Measurements from ENCODE around the gene ATF6.

ATF6 gene

DNA sequence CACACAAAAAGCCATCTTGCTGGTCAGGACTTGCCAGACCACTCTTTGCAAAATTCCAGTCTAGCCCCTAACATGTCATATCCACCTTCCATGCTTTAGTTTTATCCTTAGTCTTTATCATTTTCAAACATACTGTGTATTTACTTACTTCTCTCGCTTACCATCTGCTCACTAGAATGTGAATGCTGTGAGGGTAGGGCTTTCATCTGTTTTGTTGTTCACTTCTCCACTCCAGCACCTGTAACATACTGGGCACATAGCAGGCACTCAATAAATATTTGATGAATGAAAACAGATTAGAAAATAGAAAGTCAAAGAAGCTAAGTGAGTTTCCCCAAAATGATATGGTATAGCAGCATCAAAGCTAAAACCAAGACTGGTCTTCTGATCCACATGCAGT, 177.6 kb downstream of the ATF6 start:
- TF ChIP-seq CTCF (conservative IDR thresholded peaks at IDR 0.05; ENCODE audit: low read length), result no peak
- H3K4me3 ChIP-seq (ENCODE audit: low read length), result no peak overlapping the region
- no peak for DNase-seq (ENCODE audit: low read depth)

- no peak for DNase-seq (ENCODE audit: low read depth)
- H3K4me3 ChIP-seq (ENCODE audit: low read length), result no peak overlapping the region
- TF ChIP-seq CTCF (conservative IDR thresholded peaks at IDR 0.05; ENCODE audit: low read length), result no peak
These were observed 178.3 kb downstream of the ATF6 start for GRCh38 chr1:161944381-161944780.

DNA sequence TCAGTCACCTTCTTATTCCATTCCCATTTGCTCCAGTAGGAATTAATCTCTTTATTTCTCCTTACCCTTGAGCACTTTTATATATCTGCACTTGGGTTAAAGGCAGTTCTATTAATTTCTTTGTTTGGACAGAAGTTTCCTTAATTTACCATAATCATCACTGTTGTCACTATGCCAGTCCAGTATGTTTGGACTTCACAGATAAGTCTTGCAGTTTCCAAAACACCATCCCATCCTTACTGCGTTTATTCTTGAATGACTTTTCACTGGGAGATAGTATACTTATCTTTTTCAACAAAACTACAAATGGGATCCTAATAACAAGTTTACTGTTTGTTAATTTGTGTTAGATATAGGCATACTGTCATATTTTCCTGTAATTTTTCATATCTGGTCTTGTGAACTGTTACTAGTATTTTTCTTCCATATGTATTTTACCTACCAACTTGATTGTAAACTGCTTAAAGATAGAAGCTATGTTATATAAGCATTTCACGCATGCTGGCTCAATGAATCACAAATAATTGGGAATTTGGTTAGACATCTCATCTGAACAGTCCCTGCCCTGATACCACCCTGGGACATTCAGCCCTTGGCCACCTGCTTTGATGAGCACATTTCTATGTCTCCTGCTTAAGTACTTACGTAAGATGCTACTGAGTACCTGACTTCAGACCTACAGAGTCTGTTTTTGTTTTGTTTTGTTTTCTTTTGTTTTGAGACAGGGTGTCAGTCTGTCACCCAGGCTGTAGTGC, 179.4 kb downstream of the ATF6 start:
- no peak for DNase-seq (ENCODE audit: low read depth)
- no peak overlapping the region for H3K4me3 ChIP-seq (ENCODE audit: low read length)
- TF ChIP-seq CTCF (conservative IDR thresholded peaks at IDR 0.05; ENCODE audit: low read length), result no peak

GRCh38 chr1:161946071-161946987, 180.2 kb downstream of the ATF6 start:
- no peak for TF ChIP-seq CTCF (conservative IDR thresholded peaks at IDR 0.05; ENCODE audit: low read length)
- no peak overlapping the region for H3K4me3 ChIP-seq (ENCODE audit: low read length)
- peak; percentile 93 for DNase-seq (ENCODE audit: low read depth)

DNA sequence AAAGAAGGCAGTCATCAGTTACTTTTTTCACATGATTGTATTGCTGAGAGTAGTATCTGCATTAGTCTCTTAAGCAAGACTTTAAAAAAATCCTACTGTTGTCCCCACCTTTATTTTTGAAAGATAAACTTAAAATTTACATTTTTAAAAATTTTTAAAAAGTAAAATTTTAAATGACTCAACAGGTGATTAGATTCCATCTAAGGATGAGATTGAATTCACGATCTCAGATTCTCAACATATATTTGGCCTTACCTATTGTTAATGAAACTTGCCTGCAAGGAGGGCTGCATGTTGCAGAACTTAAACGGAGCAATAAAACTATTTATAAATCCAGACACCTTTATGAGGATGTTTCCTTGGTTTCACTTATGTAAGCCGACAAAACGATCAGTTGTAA, 182.3 kb downstream of the ATF6 start:
- no peak for TF ChIP-seq CTCF (conservative IDR thresholded peaks at IDR 0.05; ENCODE audit: low read length)
- DNase-seq (ENCODE audit: low read depth), result no peak
- H3K4me3 ChIP-seq (ENCODE audit: low read length), result no peak overlapping the region

- no peak overlapping the region for H3K4me3 ChIP-seq (ENCODE audit: low read length)
- TF ChIP-seq CTCF (conservative IDR thresholded peaks at IDR 0.05; ENCODE audit: low read length), result no peak
- DNase-seq (ENCODE audit: low read depth), result no peak
These were observed 183.4 kb downstream of the ATF6 start for GRCh38 chr1:161949548-161949947.
